Measurements from ENCODE around the gene SEMA4C.
"Not testable (repeated sequence)": the region's sequence is repeated elsewhere in the genome, so short reads cannot be mapped to it uniquely, and the experiment has no call there.

Gene SEMA4C

DNA sequence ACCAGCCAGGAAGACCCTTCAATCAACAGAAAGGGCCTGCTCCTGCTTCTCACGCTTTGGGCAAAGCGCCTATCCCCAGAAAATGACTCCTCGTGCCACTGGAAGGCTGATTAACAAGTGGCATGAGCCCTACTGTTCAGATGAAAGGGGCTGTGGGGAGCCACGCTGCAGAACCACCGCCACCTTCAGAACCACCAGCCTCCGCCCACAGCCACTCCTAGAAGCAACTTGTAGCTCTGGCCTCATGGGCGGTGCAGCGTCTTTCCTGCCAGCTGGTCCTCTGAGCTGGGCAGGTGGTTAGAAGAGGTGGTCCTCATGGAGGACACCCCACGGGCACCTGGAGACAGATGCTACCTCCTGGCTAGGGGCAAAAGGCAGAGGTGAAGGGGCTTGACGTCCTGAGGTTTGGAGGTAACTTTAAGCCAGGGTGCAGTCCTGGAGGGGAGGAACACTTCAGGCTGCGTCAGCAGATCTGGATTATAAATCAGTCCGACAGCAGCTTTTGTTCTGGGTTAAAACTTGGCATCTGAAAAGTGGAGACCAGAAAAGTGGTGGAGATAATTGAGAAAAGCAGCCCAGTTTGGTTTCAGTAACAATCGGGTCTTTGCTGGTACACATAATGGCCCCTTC lies 861 bp upstream of the SEMA4C start:
- intact Hi-C loops (cut with DNase I): no loop called here
- DNase-seq: peak in 23 of 42 donors; percentile 23 to 76 (median 51)

DNA sequence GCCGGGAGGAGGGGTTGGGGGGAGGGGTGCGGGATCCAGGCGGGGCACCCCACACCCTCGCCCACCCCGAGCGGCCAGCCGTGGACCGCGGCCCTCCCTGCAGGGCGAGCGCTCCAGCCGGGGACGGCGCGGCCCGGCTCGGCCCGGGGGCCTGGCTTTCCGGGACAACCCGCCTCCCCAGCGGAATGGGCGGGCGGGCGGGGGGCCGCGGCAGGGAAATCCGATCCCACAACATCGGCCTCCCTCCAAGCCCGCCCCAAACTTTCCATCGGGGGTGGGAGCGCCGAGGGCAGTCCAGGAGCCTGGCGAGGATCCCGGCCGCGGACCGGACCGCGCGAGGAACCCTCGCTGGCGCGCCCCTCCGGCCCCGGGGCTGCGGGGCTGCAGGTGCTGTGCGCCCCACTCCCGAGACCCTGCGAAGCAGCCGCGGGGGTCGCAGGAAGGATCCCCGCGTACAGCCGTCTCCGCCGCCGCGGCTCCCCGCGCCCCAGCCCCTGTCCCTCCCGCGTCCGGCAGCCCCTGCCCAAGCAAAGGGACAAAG lies 529 bp downstream of the SEMA4C start:
- DNase-seq: peak in 39 of 42 donors; percentile 58 to 90 (median 74)
- intact Hi-C loops (cut with DNase I): no loop called here

- intact Hi-C loops (cut with DNase I): no loop called here
- DNase-seq: peak in 41 of 42 donors; percentile 63 to 88 (median 79)
Measured at GRCh38 chr2:96868555-96869280, 1.2 kb downstream of the SEMA4C start.

GRCh38 chr2:96867756-96868554 lies 1.9 kb downstream of the SEMA4C start:
- intact Hi-C loops (cut with DNase I): no loop called here
- peak in 7 of 42 donors; percentile 37 to 50 (median 39) for DNase-seq

DNA sequence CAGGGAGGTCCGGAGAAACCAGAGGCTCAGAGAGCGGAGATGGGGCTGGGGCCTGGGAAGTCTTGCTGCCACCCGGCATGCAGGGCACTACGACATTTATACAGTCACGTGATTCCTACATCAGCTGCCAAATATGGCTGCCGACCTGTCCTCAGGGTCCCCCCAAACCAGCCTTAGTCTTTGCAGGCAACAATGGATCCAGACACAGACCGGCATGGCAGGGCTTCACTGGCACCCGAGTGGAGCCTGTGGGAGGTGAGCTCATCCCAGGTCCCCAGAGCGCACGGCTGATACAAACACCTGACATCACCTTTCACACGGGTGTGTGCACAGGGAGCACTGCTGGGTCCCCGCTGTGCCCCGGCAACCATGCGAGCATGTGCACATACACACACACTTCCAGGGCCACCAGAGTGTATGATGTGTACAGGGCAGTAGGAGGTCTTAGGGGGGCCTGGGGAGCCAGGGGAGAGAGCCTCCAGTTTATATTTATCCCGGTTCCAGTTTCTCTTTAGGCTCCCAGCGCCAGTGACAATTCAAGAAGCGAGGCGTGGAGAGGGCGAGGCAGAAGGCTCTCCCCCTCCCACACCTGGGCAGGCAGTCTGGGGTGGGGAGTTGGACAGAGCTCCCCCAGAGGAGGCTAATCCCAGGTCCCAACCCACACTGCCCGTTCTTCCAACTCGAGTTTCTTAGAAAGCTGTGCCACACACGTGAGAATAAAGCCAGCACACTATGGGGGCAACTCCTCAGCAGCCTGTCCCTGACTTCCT lies 2.7 kb downstream of the SEMA4C start:
- peak in 9 of 42 donors; percentile 32 to 64 (median 51) for DNase-seq

GRCh38 chr2:96866586-96866985 lies 3.3 kb downstream of the SEMA4C start:
- peak in 1 of 42 donors; percentile 5 for DNase-seq
- intact Hi-C loops (cut with DNase I): no loop called here

More for the DNA sequence above, 2.7 kb downstream of the SEMA4C start:
- intact Hi-C loops (cut with DNase I): no loop called here

GRCh38 chr2:96866149-96866548 lies 3.7 kb downstream of the SEMA4C start:
- DNase-seq: peak in 1 of 42 donors; percentile 1
- intact Hi-C loops (cut with DNase I): no loop called here

GRCh38 chr2:96865654-96866053 lies 4.2 kb downstream of the SEMA4C start:
- DNase-seq: peak in 1 of 42 donors; percentile 0
- intact Hi-C loops (cut with DNase I): no loop called here

DNA sequence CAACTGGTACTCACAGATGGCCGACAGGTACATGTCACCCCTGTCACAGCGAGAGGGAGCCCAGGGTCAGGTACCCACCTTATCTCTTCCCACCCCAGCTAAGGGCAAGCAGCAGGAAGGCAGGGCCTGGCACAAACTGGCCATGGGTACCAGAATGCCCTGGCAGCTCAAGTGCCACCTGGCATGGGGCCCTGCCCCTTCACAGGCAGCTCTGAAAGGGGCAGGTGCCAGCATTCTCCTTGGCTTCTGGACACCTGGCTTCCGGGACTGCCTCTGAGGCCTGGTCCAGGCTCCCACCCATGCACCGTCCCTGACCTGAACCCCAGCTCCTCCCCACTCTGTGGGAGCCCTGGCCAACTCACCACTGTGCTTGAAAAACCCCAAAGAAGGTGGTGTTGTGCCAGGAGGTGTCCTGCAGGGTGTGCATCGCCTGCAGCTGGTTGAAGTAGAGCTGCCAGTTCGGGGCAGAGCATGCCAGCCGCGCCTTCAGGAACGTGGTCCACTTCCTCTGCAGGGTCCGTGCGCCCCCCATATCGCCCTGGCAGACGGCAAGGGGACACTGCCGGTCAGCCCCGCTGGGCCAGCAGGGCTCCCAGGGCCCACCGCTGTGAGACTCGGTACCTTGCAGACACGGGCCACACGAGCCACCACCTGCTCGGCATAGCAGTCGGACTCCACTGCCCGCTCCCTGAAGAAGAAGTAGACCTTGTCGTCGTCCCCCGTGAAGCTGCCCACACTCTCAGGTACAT lies 5.4 kb downstream of the SEMA4C start:
- intact Hi-C loops (cut with DNase I): no loop called here
- DNase-seq: peak in 1 of 42 donors; percentile 0

GRCh38 chr2:96863575-96864342 lies 6.1 kb downstream of the SEMA4C start:
- DNase-seq: no peak
- intact Hi-C loops (cut with DNase I): no loop called here

DNA sequence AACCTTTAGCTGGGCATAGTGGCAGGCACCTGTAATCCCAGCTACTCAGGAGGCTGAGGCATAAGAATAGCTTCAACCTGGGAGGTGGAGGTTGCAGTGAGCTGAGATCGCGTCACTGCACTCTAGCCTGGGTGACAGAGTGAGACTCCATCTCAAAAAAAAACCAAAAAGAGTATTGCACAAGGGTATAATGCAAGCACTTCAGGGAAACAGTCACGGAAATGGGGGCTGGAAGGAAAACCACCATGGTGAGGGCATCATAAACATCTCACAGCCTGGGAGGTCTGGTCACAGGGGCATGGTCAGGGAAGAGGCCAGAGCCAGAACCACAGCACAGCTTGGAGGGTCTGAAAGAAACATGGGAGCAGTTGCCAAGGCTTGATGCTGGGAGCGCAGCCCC lies 6.8 kb downstream of the SEMA4C start:
- intact Hi-C loops (cut with DNase I): not testable (repeated sequence)

GRCh38 chr2:96861074-96861473 lies 8.8 kb downstream of the SEMA4C start:
- no peak for DNase-seq
- intact Hi-C loops (cut with DNase I): no loop called here

More for the DNA sequence above, 6.8 kb downstream of the SEMA4C start:
- peak in 2 of 42 donors; percentile 2 to 36 for DNase-seq

DNA sequence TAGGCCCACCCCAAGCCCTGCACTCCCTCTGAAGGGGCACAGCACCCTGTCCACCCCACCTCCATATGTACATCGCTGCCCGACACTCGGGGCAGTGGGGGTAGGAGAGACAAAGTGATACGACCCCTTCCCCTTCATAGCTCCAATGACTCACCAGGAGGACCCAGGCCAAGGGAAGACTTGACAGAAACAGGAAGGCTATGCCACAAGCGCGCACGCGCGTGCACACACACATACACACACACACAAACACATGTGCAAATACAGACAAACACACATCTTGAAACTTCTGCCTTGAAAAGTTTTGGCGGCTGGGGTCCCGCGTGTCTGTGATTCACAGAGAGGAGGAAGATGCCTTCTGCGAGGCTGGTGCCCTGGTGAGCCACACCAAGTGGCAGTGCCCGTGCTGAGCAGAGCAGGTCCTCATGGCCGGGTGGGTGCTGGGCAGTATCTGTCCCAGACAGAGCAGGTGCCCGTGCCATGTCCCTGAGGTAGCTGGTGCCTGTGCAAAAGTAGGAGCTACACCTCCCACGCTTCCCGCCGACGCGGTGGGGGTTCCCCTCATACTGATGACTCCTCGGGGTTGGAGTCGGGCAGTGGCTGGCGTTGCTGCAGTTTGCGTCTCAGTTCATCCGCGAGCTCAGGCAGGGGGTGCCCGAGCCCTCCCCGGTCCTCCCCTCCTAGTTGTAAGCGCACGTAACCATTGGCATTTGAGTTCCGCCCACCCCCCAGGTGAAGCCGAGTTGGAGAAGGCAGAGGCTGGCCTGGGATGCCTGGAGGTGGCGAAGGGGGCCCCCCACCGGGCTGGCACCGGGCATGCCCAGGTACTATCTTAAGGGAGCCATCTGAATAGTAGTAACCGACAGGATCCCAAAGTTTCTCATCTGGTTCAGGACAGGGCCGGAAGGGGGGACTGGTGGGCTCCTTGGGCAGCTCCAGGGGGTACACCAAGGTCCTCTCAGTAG lies 9.5 kb downstream of the SEMA4C start:
- DNase-seq: peak in 14 of 42 donors; percentile 31 to 68 (median 50)
- intact Hi-C loops (cut with DNase I): no loop called here

GRCh38 chr2:96859681-96860064 lies 10.2 kb downstream of the SEMA4C start:
- DNase-seq: no peak
- intact Hi-C loops (cut with DNase I): loop anchor here (2.0 kb wide), 3 partner anchors 43 to 91 kb away; partner anchors contain the start of gene CNNM3

- intact Hi-C loops (cut with DNase I): loop anchor here (2.0 kb wide), 3 partner anchors 42 to 92 kb away; partner anchors contain the start of gene CNNM3
- DNase-seq: peak in 17 of 42 donors; percentile 18 to 77 (median 46)
Measured at GRCh38 chr2:96859099-96859649, 10.7 kb downstream of the SEMA4C start.

Measured in head of caudate nucleus (tissue), 42 donors.